GM18867 (cell line): Measurements from ENCODE around the gene PRPH2.
"Not testable (repeated sequence)": the region's sequence is repeated elsewhere in the genome, so short reads cannot be mapped to it uniquely, and the experiment has no call there.

Experiments
- ATAC-seq: cut with Tn5 transposase; IDR thresholded peaks from one replicate; pipeline ENCODE4 v1.9.1; 2021; ENCODE audit warnings: mild to moderate bottlenecking, moderate library complexity; ENCODE audit not compliant: unreplicated experiment

Gene PRPH2

DNA sequence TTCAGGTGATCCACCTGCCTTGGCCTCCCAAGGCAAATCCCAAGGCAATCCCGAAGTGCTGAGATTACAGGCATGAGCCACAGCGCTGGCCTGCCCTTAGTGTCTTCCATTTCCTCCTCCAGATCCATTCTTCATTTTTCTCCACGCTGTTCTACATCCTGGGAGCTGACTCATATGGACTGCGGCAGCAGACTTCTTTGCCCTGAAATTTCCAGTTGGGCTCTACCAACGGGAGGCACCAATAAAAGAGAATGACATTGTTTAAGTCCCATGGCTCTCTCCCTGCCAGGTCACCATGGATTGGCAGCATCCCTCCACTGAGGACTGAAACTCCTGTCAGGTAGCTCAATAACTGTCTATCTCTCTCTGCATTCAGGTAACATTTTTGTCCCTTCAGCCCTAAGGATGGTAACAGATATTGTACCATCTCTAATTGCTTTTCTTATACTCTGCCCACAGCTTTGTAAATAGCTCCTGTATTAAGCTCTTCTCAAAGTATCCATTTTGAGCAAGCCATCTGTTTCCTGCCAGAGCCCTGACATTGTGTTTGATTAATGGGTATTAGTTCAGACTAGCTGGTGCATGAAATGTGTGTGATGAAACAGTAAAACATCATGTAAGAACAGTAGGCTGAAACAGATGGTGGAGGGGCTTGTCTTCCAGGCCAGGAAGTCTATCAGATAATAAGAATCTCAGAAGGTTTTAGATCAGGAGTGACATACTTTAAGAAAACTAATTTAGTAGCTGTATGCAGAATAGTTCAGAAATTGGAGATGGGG is 19.9 kb upstream of the PRPH2 start:
- no peak for ATAC-seq

GRCh38 chr6:42740725-42741124 is 18.3 kb upstream of the PRPH2 start:
- ATAC-seq, result no peak

GRCh38 chr6:42735976-42736375 is 13.6 kb upstream of the PRPH2 start:
- ATAC-seq, result no peak

DNA sequence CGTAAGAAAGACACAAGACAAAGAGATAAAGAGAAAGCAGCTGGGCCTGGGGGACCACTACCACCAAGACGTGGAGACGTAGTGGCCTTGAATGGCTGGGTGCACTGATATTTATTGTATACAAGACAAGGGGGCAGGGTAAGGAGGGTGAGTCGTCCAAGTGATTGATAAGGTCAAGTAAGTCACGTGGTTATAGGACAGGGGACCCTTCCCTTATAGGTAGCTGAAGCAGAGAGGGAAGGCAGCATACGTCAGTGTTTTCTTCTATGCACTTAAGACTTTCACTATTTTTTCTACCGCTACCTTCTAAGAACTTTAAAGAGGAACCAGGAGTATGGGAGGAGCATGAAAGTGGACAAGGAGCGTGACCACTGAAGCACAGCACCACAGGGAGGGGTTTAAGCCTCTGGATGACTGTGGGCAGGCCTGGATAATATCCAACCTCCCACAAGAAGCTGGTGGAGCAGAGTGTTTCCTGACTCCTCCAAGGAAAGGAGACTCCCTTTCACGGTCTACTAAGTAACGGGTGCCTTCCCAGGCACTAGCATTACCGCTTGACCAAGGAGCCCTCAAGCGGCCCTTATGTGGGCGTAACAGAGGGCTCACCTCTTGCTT is 11.6 kb upstream of the PRPH2 start:
- ATAC-seq, result not testable (repeated sequence)

DNA sequence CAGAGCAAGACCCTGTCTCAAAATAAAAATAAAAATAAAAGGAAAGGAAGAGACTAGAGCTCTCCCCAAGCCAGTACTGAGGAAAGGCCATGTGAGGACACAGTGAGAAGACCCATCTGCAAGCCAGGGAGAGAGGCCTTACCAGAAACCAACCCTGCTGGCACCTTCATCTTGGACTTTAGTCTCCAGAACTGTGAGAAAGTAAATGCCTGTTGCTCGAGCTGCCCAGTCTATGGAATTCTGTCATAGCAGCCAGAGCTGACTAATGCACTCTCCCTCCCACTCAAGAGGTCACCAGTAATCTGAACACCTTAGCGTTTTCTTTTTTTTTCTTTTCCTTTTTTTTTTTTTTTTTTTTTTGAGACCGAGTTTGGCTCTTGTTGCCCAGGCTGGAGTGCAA is 7.3 kb upstream of the PRPH2 start:
- no peak for ATAC-seq

DNA sequence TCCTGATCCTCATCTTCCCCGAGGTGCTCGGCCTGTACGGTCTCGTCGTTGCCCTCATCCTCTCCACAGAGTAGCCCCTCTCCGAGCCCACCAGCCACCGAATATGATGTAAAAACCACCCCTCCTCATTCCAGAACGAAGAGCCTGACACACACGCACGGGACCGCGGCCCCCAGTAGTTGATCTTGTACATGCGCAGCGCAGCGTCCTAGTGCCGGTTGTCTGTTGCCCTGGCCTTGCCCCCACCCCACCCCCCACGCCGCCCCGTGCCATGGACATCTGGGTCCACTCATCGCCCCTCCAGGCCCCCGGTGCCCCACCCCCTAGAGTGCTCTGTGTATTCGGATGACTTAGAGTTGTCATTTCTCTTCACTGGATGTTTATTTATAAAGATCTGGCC is 5.2 kb upstream of the PRPH2 start:
- ATAC-seq, result no peak

GRCh38 chr6:42727087-42727611 is 4.8 kb upstream of the PRPH2 start:
- ATAC-seq, result no peak

DNA sequence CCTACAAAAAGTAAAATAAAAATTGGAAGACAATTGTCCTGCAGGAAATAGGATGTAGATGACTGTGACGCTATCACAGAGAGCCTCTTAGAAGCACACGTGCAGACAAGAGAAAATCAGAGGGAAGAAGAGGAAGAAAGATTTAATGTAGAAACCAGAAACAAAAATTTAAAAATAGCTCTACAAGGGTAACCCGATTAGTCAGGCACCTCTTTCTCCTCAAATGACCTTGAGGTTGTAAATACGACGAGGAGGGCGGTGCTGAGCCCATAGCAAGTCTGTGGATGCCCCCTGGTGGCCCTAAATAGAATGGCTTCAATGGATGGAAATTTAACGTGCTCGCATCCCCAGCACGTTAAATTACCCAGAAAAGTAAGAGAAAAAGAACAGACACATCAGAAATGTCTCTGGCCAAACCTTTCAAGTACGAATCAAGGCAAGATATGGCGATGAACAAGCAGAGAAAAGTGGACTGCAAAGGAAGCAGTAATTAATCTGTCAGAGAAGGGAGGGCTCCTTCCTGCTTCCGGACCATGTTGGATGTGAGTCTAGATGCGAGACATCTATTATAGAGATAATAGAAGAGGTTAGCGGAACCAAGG is 4.2 kb upstream of the PRPH2 start:
- peak; percentile 85 for ATAC-seq

DNA sequence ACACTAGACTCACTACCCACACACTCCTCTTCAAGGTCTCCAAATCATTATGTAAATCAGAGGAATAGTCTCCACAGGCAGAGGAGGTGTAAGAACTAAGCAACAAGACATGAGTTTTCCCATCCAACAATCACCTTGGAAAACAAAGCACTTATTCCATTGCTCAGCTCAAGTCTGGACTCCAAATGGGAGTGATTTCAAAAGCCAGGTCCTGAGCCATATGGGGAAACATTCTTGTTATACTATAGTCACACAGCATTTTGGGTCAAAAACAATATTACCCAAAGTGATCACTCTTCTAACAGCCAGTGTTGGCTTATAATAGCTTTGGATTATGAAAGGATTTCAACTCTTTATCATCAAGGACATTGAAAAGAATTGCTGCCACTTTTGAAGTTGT is 3.6 kb upstream of the PRPH2 start:
- ATAC-seq, result no peak

GRCh38 chr6:42724825-42725224 is 2.4 kb upstream of the PRPH2 start:
- ATAC-seq, result no peak

DNA sequence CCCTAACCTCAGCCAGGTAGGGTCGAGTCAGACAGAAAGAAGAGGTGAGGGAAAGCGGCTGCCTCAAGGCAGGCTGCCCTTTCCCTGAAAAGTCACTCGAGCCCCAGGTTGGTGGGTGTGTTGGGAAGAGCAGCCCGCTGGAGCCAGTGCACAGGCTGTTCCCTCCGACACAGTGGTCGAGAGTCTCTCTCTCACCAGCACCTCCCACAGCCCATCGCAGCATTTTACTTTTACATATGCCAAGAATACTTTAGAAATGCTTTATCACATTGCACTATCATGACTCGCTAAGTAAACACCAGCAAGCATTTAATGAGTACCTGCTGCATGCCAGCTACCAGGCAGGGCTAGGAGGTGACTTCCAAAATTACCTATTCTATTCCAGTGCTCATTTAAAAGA is 1.7 kb downstream of the PRPH2 start:
- no peak for ATAC-seq

- no peak for ATAC-seq
Measured at GRCh38 chr6:42715871-42716270, 6.5 kb downstream of the PRPH2 start.

- ATAC-seq, result no peak
Measured at GRCh38 chr6:42714098-42714761, 8.2 kb downstream of the PRPH2 start.

- no peak for ATAC-seq
Measured at GRCh38 chr6:42711930-42712329, 10.5 kb downstream of the PRPH2 start.

DNA sequence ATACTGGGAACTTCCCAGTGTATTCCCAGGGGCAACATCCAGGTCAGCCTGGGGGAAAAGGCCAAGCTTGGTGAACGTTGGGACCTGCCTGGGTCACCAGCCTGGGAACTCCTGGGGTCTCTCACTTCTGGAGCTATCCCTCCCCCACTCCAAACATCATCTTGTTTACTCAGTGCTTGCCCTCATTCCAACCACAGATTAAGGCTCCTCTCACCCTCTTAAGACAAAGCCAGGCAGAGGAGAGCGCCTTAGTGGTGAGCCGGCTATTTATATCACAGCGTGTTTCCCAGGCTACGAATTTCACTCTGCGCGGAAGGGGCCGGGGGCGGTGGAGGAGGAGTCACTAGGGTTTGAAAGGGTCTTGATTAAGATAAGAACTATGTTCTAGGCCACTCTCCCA is 12.1 kb downstream of the PRPH2 start:
- ATAC-seq, result no peak

- no peak for ATAC-seq
Measured at GRCh38 chr6:42709871-42710270, 12.5 kb downstream of the PRPH2 start.

DNA sequence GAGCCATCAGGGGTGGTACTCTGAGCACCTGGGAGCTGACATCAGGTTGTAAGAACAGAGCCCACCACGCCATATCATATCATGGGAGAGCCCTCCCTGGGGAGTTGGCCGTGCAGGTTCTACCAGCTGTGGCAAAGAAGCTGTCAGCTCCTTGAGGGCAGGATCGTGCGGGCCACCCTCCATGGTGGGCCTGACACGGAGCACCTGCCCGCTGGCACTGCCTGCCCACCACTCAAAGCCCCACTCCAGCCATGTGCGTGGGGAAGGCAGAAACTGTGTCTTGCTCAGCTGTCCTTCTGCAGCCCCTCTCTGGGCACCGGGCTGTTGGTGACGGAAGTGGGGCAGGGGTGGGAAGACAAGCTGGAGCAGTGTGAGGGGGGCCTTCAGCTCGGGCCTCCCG is 14.3 kb downstream of the PRPH2 start:
- no peak for ATAC-seq

DNA sequence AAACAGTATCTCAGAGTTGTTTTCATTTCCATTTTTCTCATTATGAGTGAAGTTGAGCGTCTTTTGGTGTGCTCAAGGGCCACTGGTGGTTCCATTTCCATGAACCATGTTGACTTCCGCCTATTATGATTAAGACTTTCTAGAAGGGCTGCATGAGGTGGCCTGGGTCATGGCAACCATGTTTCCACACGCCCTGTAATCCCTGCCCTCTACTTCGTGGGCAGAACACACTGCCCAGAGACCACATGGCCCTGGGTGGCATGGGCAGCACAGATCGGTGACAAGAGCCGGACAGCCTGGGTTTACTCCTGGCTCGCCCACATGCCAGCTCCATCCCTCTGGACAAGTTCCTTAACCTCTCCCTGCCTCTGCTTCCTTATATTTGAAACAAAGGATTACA is 14.8 kb downstream of the PRPH2 start:
- no peak for ATAC-seq

DNA sequence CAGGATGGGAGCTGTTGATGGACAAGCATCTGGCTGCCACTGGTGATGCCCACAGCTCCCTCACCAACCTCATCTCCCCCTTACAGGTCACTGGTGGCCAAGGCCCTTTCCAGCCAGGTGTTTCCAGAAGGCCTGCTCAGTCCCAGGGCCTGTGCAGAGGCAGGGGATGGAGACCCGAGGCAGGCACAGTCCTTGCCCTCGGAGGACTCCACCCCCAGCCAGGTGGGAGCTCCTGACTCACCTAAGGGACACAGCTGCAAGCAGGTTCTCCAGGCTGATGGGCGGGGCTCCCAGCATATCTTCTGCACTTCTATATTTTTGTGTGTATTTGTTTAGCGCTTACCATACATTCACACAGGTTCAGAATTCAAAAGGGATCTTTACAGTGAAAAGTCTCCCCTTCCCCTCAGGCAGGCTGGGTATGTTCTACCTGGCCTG is 17.4 kb downstream of the PRPH2 start:
- ATAC-seq, result no peak

DNA sequence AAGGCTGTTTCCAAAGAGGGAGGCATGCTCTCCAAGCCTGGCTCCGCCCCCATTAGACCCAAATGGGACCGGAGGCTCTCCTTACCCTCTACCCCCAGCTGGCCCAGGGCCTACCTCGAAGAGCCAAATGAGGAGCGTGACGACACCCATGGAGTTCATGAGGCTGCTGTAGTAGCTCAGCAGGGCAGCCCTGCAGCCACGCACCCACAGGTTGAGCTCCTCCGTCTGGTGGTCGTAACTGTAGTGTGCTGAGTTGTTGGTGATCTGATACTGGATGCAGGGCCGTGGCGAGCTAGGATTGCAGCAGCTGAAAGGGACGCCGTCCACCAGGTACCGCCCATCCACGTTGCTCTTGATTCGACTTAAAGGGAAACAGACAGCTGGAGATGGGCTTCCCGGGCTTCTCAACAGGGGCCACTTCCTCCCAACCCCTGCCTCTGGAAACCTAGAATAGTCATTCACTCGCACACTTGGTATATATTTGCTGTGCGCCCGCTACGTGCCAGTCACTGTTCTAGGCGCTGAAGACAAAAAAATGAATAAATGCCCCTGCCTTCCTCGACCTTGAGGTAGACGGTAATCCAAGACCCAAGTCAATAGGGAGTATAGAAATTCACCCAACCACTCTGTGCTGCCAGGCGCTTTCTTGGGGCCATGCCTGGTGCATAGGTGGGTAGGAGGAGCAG is 18.0 kb downstream of the PRPH2 start:
- ATAC-seq, result no peak

DNA sequence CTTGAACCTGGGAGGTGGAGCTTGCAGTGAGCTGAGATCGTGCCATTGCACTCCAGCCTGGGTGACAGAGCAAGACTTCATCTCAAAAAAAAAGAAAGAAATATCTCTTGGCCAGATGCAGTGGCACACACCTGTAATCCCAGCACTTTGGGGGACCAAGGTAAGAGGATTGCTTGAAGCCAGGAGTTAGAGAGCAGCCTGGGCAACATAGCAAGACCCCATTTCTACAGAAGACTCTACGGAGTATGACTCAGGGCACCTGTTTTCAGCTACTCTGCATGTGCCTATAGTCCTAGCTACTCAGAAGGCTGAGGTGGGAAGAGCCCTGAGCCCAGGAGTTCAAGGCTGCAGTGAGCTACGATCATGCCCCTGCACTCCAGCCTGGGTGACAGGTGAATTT is 19.6 kb downstream of the PRPH2 start:
- ATAC-seq, result not testable (repeated sequence)
